KOPT-K1 (cell line): Measurements from ENCODE around the gene DDAH2.

Source experiments
- H3K27ac ChIP-seq: fragments of 200-600 bp; sonication (generic); 2 replicates; pipeline ENCODE4 v1.5.1; 2016; ENCODE audit warnings: antibody characterized with exemption, mild to moderate bottlenecking, low read depth, low read length; ENCODE audit not compliant: poor library complexity, severe bottlenecking
- H3K36me3 ChIP-seq: fragments of 200-600 bp; sonication (generic); 2 replicates; pipeline ENCODE4 v1.5.1; 2017; ENCODE audit warnings: antibody characterized with exemption, mild to moderate bottlenecking, low read length, moderate library complexity; ENCODE audit not compliant: insufficient read depth
- H3K9me3 ChIP-seq: fragments of 200-600 bp; sonication (generic); 2 replicates; pipeline ENCODE4 v1.5.1; 2017; ENCODE audit warnings: antibody characterized with exemption, low read length, mild to moderate bottlenecking; ENCODE audit not compliant: insufficient read depth, poor library complexity, severe bottlenecking

DDAH2 gene, protein sequence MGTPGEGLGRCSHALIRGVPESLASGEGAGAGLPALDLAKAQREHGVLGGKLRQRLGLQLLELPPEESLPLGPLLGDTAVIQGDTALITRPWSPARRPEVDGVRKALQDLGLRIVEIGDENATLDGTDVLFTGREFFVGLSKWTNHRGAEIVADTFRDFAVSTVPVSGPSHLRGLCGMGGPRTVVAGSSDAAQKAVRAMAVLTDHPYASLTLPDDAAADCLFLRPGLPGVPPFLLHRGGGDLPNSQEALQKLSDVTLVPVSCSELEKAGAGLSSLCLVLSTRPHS

DNA sequence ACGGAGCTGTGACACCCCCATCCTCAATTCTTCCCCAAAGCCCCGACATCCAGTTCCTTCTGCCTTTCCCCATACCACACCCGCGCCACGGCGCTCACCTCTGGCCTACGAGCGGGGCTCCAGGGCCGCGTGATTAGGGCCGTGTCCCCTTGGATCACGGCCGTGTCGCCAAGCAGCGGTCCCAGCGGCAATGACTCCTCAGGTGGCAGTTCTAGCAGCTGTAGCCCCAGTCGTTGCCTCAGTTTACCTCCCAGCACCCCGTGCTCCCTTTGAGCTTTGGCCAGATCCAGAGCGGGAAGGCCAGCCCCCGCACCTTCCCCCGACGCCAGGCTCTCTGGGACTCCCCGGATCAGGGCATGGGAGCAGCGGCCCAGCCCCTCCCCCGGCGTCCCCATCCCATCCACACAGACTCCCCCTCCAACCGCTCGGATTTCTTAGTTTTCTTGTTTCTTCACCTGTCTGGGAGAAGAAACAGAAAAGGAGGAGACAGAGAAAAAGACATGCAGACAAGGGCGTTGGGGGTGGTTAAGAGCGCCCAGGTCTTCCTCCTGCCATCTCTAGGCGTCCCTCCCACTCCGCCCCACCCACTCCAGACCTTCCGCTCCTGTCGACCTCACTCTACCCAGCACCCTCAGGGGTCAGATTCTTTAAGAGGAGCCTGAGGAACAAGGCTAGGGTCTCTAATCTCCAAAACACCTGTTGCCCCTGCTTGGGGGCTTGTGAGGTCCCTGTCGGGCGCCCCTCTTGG is at the start of gene DDAH2:
Gene DDAH2, minus strand, starts transcription at position 533 of the 748 bp plus-strand sequence. Its CDS starts 138 bp downstream, at position 395.
- H3K36me3 ChIP-seq = peaks cover 51% of the 10 kb centered on the region
- peak within 1 kb of the TSS; percentile 64 for H3K27ac ChIP-seq
- no peaks in the 10 kb centered on the region for H3K9me3 ChIP-seq

DNA sequence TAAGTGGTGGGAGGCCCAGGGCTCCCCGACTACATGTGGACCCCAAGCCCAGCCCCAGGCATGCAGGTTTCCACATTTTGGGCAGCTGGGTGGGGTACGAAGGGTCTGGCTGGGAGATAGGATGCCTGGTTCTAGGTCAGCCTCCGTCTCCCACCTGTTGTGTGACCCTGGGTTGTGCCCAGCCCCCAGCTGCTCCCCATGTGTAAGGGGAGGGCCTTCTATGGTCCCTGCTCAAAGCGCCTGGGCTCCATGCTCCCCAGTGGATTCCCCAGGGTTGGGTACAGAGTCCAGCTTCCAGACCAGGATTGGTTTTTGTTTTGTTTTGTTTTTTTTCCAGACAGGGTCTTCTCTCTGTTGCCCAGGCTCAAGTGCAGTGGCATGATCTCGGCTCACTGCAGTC is 49.1 kb upstream of the DDAH2 start:
- no peak overlapping the region for H3K27ac ChIP-seq
- peaks cover 59% of the 10 kb centered on the region for H3K36me3 ChIP-seq
- no peaks in the 10 kb centered on the region for H3K9me3 ChIP-seq

DNA sequence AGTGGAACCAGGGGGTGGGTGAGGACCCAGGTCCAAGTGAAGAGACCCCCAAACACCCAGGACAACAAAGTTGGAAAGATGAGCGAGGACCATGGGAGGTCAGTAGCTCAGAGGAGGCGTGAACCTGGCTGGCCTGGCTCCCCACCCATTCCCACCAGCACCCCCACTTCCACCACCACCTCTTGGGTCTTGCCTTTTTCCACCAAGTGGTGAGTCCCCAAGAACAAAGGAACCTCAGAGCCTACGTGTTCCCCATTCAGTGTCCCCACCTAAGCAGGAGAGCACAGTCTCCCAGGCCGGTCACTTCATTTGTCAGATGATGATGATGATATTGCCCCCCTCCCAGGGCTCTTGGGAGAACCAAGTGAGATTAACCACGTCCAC is 48.6 kb upstream of the DDAH2 start:
- H3K9me3 ChIP-seq = no peaks in the 10 kb centered on the region
- no peak overlapping the region for H3K27ac ChIP-seq
- peaks cover 54% of the 10 kb centered on the region for H3K36me3 ChIP-seq

DNA sequence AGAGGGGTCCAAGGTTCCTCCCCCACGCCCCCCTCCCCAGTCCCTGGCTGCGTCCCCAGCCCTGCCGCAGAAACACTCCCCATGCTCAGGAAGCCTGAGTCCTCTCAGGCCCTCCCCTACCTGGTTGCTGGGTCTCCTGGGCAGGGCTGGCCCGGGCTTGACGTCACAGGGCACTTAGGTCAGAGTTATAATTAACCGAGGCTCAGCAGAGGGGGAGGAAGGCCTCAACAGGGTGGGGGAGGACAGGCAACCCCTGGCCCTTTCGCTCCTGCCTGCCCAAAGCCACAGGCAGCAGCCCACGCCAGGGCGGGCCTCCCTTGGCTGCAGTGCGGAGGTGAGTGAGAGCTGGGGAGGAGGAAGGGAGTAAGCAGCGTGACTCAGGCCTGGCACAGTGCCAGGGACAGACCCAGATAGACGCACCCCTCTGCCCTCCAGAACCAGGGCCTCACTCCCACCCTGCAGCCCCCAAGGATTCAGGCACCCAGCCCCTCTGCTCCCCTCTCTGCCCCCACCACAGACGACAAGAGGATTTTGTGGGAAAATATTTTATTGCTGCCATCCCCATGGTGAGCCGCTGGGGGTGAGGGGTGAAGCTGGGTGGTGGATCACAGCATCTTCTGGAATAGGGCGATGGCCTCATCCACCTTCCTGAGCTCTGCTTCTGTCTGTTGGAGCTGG is 48.0 kb upstream of the DDAH2 start, which contains the start of gene VWA7:
Gene VWA7, minus strand, starts transcription at position 340 of the 678 bp plus-strand sequence. CDS start 549 bp downstream, outside the sequence.
- Histone ChIP-seq H3K36me3 (peaks cover 49% of the 10 kb centered on the region), H3K9me3 (no peaks in the 10 kb centered on the region), H3K27ac (no peak within 1 kb of the TSS)

DNA sequence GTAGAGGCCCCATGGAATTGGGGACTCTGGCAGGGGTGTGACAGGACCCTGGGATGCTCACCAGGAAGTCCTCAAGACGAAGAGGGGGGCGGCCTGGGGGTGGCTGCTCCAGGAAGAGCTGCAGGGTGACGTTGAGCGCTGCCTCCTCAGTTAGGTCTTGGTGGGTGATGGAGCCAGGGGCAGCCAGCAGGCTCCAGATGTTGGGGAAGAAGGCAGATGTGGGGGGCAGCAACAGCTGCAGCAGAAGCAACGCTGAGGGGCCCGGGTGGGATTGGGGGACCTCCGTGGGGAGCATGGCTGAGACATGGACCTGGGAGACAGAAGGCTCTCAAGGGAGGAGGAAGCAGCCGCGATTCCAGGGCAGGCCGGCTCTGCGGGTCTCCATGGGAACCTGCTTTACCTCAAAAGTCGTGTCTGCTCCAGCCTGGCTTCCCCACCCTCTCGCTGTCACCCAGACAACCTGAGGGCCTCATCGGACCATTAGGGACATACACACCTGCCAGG is 47.4 kb upstream of the DDAH2 start:
- Histone ChIP-seq H3K36me3 (peaks cover 43% of the 10 kb centered on the region), H3K27ac (no peak overlapping the region), H3K9me3 (no peaks in the 10 kb centered on the region)

DNA sequence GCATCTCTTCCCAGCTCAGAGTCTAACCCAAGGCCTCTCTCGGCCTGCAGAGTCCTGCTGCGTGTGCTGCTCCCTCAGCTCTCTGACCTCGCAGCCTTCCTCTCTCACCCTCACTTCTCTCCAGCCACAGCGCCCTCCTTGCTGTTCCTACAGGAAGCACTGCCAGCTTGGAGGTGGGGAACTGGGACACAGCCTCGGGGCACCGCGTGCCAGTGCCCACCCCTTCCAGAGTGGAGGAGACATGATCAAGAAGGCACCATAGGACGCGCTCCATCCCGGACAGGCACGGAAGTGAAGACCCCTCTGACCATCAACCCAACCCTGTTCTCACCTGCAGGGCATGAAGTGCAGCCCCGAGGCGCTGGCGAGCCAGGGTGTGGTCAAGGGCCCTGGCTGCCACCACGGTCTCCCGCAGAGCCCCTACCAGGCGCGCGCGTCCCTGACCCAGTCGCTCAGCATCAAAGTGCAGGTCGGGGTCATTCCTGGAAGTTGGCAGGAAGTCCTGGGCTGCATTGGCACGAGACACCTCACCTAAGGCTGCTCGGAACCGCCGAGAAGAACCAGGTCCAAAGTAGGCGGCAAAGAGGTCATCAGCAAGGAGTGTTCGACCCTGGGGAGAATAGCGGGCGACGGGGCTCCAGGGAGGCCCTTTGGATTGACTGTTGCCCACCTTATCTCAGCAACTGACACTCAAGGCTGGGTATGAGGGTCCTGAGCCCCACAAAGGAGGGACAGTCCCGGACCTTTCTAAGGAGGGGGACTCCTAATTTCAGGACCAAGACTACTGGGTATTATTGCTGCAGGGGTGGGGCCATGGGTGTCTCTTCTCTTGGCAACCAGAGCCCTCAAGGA is 46.8 kb upstream of the DDAH2 start:
- H3K27ac ChIP-seq = no peak overlapping the region
- H3K9me3 ChIP-seq = no peaks in the 10 kb centered on the region
- peaks cover 36% of the 10 kb centered on the region for H3K36me3 ChIP-seq

DNA sequence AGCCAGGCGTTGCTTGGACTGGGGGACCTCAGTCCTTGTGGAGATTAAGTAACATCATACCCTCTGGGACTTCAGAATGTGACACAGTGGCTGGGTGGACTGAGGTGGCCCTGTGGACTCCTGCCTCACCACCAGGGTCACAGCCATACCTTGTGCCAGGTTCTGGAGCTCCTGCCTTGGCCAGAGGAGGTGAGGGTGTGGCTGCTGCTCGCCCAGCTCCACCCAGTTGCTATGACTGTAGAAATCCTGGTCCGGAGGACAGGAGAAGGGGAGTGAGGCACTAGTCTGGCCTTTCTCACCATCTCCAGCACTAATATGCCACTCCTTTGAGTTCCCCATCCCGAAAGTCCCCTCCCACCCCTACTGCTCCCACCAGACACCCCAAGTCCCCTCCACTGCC is 46.1 kb upstream of the DDAH2 start:
- no peaks in the 10 kb centered on the region for H3K9me3 ChIP-seq
- no peak overlapping the region for H3K27ac ChIP-seq
- peaks cover 29% of the 10 kb centered on the region for H3K36me3 ChIP-seq

DNA sequence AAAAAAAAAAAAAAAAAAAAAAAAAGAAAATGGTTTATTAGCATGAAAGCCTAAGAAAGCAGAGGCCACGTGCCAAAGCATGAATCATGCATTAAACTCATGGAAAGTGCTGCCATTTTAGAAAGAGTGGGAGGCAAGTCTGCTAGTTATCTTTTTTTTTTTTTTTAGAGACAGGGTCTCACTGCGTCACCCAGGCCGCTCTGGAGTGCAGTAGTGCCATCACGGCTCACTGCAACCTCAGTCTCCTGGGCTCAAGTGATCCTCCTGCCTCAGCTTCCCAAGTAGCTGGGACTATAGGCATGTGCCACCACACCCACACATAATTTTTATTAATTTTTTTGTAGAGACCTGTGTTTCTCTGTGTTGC is 42.9 kb upstream of the DDAH2 start:
- no peaks in the 10 kb centered on the region for H3K36me3 ChIP-seq

DNA sequence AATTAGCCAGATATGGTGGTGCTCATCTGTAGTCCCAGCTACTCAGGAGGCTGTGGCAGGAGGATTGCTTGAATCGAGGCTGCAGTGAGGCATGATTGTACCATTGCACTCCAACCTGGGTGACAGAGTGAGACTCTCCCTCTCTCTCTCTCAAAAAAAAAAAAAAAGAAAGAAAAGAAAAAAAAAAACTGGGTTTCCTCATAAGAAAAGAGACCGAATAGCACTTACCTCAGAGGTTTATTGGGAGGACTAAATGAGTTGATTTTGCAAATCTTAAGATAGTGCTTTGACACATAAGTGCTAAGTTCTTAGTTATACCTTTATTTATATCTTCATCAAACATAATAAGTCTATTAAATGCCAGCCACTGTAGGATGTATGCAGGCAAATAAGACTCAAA is 41.8 kb upstream of the DDAH2 start:
- Histone ChIP-seq H3K9me3 (no peaks in the 10 kb centered on the region), H3K36me3 (0 out of 2 replicates have a peak, but pooled peaks cover 2% of the 10 kb centered on the region), H3K27ac (no peak overlapping the region)

More for the DNA sequence above, 42.9 kb upstream of the DDAH2 start:
- no peaks in the 10 kb centered on the region for H3K9me3 ChIP-seq
- H3K27ac ChIP-seq = no peak overlapping the region

DNA sequence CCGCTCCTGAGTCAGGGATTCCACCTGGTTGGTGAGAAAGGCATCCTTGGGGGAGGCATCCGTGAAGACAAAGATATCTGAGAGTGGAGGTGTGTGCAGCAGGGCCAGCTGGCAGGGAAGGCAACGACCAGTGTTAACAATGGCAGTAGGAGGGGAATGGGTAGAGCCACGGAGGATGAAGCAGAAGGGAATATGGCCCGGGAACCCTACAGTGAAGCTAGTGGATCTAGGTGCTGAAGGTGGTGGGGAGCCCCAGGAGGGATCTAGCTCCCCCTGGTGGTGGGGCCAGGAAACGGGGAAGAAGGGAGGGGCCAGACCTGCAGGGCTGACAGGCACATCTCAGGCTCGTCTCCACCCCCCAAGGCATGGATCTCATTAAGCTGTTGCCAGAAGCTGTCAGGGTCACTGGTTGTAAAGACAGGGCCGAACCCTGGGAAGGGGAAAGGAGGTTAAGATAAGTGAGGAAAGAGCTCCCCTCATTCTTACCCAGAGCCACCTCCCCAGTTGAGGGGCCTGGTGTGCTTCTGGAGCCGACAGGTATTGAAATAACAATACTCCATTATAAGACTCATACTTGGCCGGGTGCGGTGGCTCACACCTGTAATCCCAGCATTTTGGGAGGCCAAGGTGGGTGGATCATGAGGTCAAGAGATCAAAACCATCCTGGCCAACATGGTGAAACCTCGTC is 40.7 kb upstream of the DDAH2 start:
- H3K9me3 ChIP-seq = no peaks in the 10 kb centered on the region
- 0 out of 2 replicates have a peak, but pooled peaks cover 10% of the 10 kb centered on the region for H3K36me3 ChIP-seq
- H3K27ac ChIP-seq = no peak overlapping the region

DNA sequence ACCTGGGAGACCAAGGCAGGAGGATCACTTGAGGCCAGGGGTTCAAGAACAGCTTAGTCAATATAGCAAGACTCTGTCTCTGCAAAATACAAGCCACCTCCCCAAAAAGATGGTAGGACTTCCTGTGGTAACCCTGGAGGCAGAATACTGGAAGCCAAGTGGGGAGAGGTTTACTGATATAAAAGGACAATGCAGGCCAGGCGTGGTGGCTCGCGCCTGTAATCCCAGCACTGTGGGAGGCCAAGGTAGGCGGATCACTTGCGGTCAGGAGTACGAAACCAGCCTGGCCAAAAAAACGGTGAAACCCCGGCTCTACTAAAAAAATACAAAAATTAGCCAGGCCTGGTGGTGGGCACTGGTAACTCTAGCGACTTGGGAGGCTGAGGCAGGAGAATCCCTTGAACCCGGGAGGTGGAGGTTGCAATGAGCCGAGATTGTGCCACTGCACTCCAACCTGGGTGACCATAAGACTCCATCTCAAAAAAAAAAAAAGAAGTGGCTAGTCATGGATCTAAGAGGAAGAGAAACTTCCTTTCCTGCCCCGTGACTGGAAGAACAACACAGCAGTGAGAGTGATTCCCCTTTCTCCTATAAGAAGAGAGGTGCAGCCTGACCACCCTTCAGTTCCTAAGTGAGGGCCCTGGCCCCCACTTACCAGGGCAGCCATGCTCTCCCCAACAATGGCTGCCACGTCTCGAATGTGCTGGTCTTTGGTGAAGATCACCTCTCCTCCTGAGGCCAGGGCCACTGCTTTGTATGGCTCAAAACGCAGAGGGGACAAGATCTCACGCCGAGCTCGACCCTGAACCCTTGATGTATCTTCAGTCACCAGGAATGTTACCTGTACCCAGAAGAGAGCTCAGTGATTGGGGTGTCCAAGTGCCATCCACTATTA is 39.5 kb upstream of the DDAH2 start:
- Histone ChIP-seq H3K9me3 (no peaks in the 10 kb centered on the region), H3K27ac (no peak overlapping the region), H3K36me3 (peaks cover 22% of the 10 kb centered on the region)

DNA sequence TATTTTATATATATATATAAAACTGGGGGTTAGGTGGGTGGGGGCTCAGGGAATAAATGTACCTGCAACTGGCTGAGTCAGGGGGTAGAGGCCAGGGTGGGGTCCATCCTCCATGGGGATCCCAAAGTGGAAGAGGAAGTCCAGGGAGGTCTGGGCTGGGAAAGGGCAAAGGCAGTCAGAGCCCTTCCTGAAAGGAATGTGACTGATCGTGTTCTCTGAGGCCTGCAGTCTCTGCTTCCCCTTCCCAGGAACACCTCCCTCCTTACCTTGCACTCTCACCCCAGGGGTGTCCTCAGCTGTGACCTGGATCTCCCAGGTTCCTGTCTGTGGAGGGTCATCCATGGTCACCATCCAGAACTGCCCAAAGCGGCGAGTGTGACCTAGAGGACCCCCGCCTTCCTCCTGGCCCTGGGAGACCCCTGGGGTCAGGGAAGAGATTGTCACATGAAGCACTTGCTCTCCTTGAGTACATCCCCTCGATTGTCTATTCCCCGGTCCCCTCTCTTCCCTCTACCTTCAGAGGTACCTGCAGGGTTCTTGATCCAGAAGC is 38.1 kb upstream of the DDAH2 start:
- no peaks in the 10 kb centered on the region for H3K9me3 ChIP-seq
- H3K36me3 ChIP-seq = peaks cover 37% of the 10 kb centered on the region
- H3K27ac ChIP-seq = no peak overlapping the region
